HG03442 (cell line): ENCODE data around the gene KAT6B.

Source experiments
- ATAC-seq: cut with Tn5 transposase; IDR thresholded peaks from one replicate; pipeline ENCODE4 v1.9.1; 2021; ENCODE audit warnings: mild to moderate bottlenecking, moderate library complexity; ENCODE audit not compliant: unreplicated experiment

Gene KAT6B

DNA sequence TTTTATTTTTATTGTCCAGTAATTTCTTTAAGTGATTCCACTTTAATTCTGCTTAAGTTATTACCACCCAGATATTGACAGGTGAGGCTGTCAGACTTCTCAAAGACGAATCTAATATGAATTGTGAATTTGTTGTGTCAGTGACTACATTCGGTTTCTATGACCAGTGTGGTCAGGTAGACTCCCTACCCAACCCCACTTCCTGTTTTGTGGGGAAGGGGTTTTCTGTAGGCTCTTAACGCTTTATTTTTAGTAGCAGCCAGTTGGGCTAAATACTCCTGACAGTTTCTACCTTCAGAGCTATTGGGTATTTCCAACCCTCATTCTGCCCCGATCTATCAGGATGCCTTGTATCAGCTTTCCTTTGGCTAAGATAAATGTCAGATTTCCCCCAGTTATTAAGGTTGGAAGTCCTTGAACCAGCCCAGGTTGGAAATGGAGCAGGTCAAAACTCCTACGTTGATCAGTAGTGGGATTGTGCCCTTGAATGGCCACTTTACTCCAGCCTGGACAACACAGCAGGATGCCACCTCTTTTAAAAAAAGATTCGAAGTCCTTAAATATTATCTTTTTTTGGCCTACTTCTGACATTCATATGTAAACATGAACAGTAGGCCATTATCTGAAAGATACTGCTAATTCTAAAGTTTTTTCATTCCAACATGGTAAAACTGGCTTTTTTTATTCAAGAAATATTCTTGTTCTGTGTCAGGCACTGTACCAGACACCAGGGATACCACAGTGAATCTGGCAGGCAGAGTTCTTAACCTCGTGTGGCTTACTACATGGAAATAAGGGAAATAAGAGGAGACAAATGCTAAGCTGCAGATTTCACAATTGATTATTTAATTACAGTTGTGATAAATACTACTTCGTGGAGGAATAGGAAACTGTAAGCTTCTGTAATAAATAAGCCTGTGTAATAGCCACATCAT lies 151.8 kb downstream of the KAT6B start:
- peak; percentile 84 for ATAC-seq

GRCh38 chr10:74981831-74982633 lies 155.6 kb downstream of the KAT6B start:
- no peak for ATAC-seq

DNA sequence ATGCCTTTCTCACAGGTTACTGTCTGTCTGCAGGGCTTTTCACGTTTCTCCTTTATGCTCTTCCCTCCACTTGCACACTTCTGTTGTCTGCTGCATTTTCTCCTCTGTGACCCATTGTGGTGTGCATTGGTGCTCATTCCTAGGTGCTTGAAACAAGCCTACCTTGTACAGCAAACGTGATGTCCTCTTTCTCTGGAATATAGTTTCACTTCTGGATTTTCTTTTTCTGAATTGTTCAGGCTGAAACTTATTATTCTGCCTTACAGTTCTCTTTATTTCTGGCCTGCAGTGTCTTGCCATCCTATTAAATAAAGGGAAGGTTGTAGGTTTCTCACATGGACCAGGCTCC lies 156.2 kb downstream of the KAT6B start:
- no peak for ATAC-seq

GRCh38 chr10:74983383-74983782 lies 157.0 kb downstream of the KAT6B start:
- ATAC-seq, result no peak

DNA sequence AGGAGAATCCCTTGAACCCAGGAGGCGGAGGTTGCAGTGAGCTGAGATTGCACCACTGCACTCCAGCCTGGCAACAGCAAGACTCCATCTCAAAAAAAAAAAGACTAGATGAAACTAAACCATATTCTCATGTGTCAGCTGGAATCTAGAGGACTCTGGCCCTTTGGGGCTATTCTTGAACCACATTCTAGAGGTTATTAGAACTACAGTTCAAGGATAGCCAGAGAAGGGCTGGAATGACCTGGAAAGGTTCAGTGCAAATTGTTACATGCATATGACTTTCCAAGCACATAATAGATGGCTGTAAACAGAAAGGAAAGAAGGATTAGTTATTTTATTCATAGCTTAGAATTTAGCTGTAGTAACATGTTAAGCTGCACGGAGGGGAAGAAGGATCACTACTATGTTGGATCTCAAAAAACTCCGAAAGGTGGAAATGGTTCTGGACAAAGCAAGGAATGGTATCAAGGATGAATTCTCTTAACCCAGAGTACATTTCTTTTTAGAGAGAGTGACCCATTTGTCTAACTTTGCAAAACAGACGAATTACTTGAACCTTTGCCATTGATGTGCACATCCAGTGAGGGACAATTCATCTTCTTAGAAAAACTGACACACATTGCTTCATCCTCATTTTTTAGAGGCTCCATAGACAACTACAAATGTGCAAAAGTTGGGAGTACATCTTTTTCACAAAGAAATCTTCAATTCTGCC lies 161.1 kb downstream of the KAT6B start:
- ATAC-seq, result no peak

GRCh38 chr10:74988054-74988775 lies 161.8 kb downstream of the KAT6B start:
- ATAC-seq, result no peak

- ATAC-seq, result no peak
These were observed 162.6 kb downstream of the KAT6B start for GRCh38 chr10:74988832-74989561.

GRCh38 chr10:74991435-74991834 lies 165.0 kb downstream of the KAT6B start:
- no peak for ATAC-seq

GRCh38 chr10:74992068-74992467 lies 165.7 kb downstream of the KAT6B start:
- ATAC-seq, result no peak

DNA sequence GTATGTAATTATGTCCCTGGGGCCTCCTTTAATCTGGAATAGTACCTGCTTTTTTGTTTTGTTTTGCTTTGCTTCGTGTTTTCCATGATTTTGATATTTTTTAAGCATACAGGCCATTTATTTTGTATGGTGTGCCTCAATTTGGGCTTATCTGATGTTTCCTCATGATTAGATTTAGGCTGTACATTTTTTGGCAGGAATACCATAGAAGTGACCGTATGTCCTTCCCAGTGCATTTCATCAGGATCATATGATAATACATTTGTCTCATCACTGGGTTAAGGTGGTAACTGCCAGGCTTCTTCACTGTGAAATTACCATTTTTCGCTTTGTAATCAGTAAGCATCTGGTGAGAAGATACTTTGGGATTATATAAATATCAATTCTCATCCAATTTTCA lies 167.2 kb downstream of the KAT6B start:
- no peak for ATAC-seq

- ATAC-seq, result peak; percentile 69
These were observed 168.5 kb downstream of the KAT6B start for GRCh38 chr10:74994854-74995253.

DNA sequence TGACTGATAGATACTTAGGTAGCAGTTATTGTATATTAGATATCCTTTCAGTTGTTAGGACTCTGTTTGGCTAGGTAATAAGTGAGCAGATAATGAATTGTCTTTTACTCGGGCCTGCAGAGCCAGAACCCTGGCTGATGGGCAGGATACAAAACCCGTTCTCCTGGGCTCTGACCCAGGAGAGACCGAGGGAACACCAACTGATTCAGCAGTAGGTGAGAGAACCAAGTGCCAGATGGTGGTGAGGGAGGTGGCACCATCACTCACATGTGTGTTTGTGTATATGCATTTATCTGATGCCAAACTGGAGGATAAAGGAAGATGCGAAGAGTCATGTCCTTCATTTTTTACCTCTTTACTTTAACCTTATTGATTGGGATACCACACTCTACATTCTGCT lies 169.4 kb downstream of the KAT6B start:
- no peak for ATAC-seq

- no peak for ATAC-seq
These were observed 170.8 kb downstream of the KAT6B start for GRCh38 chr10:74997163-74997562.

DNA sequence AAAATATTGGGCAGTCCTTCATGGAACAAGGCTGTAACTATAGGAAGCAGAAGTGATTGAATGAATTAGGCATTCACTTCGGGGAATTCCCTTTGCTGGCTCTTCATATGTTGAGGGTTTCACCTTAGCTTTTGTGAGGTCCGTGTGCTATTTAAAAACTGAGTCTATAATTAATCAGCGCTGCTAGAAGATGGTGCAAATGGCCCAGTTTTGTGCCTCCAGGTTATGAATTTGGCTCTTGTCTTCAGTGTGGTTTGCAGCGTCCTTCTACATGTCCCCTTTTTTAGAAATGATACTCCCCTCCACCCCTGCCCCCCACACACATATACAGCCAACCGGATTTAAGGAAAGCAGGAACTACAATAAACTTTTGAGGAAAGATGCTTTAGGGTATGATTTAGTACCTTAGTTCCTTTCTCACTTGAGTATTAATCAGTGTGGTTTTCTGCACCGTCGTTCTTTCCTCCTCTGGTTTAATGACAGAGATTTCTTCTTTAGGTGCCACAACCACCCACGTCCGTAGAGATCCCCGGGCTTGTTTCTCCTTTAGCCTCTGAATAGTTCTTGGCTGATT lies 174.4 kb downstream of the KAT6B start:
- peak; percentile 70 for ATAC-seq

GRCh38 chr10:75001715-75002350 lies 175.4 kb downstream of the KAT6B start:
- ATAC-seq, result no peak

DNA sequence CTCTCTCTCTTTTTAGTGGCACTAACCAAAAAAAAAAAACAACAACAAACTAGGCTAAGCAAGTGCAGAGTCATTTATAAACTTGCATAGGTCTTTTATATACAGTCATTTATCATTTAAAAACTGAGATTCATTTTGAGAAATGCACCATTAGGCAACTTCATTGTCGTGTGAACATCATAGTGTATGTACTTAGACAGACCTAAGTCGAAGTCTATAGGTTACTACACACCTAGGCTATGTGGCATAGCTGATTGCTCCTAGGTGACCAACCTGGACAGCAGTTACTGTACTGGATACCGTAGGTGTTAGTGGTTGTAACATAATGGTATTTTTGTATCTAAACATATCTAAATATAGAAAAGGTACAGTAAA lies 175.9 kb downstream of the KAT6B start:
- ATAC-seq, result no peak

GRCh38 chr10:75002967-75003594 lies 176.7 kb downstream of the KAT6B start:
- no peak for ATAC-seq

DNA sequence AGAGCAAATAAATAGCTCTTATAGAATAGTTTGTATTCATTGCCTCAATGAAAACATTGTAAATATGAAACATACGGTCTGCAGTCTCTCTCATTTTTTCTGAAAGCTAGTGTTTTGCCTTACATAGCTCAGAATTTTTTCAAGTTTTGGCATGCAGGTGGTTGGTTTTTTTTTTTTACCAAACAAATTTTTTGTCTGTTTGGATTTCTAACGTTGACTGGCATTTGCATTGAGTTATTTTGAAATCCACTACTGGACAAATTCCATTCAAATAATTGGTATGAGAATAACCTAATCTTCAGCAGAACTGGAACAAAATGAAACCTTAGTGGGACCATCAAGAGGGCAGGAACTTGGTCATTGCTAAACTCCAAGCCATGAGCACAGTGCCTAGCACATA lies 177.5 kb downstream of the KAT6B start:
- ATAC-seq, result no peak

DNA sequence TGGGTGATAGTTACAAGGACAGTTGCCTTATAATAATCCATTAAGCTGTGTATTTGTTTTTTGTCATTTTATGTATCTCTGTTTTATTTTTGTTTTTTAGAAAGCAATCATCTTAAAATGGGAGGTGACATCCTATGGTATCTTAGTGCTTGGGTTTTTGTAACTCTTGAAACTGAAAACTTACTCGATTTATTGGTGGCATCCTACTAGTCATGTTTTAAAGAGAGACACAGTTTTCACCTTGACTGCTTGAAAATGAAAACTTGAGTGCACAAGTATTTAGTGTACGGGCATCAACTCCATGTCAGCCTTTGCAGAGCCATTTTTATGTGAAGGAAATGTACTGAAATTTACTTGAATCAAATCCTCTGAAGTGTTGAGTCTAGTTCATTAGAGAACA lies 181.2 kb downstream of the KAT6B start:
- ATAC-seq, result no peak
